HepG2 (cell line): Measurements from ENCODE around the gene P2RY2.
"Not testable (repeated sequence)": the region's sequence is repeated elsewhere in the genome, so short reads cannot be mapped to it uniquely, and the experiment has no call there.

ENCODE experiments used
- DMAP1 ChIP-seq: IDR thresholded peaks from 2 replicates; pipeline ENCODE4 v1.6.1; 2016
- FOSL1 ChIP-seq: sonication (generic); formaldehyde crosslinking; IDR thresholded peaks from 2 replicates; pipeline ENCODE4 v1.9.0; 2021; ENCODE audit warnings: missing genetic modification reagents, borderline replicate concordance
- POLR2A ChIP-seq, 2 experiments: IDR thresholded peaks; 2 replicates each; pipeline ENCODE4 v1.6.1; 2011; ENCODE audit warnings: low read depth in 2 of 2, low read length in 2 of 2, mild to moderate bottlenecking in 1 of 2, moderate library complexity in 1 of 2; ENCODE audit not compliant: insufficient read depth in 1 of 2
- RFX5 ChIP-seq: IDR thresholded peaks from 2 replicates; pipeline ENCODE4 v1.6.1; 2011; ENCODE audit warnings: low read depth, low read length, improper control_type of control experiment
- TEF ChIP-seq: sonication (generic); formaldehyde crosslinking; IDR thresholded peaks from 2 replicates; pipeline ENCODE4 v1.5.0; 2020; ENCODE audit warnings: missing genetic modification reagents
- ZBTB7A ChIP-seq: sonication (generic); formaldehyde crosslinking; IDR thresholded peaks from 2 replicates; pipeline ENCODE4 v1.8.0; 2022; ENCODE audit warnings: mild to moderate bottlenecking, missing genetic modification reagents
- ZEB1 ChIP-seq: IDR thresholded peaks from 2 replicates; pipeline ENCODE4 v1.6.1; 2012; ENCODE audit warnings: mild to moderate bottlenecking, low read depth, inconsistent platforms; ENCODE audit not compliant: insufficient replicate concordance
- ZNF564 ChIP-seq: sonication (generic); formaldehyde crosslinking; IDR thresholded peaks from 2 replicates; pipeline ENCODE4 v1.8.1; 2023; ENCODE audit warnings: mild to moderate bottlenecking, missing genetic modification reagents

- TF ChIP-seq FOSL1 (CRISPR knock-in tag); ZEB1; POLR2A (IDR thresholded peaks at IDR 0.05; ENCODE audit: insufficient read depth in 1 of 2, low read depth in 2 of 2, low read length in 2 of 2); RFX5; DMAP1; TEF (CRISPR knock-in tag); ZBTB7A (CRISPR knock-in tag); ZNF564 (CRISPR knock-in tag): not testable (repeated sequence)
Measured at GRCh38 chr11:73274191-73274590, 56.1 kb downstream of the P2RY2 start.
